GM10248 (cell line): ENCODE measurements around the gene GFRA1.

Source experiments
- CTCF ChIA-PET: fragments of 300-600 bp; sonication (Branson Sonifier 250); formaldehyde crosslinking; extraction: SDS; loops from one replicate; lab custom pipeline; 2021; ENCODE audit warnings: antibody characterized with exemption; lab: Yijun Ruan, JAX
- POLR2A ChIA-PET: fragments of 350-650 bp; sonication (Branson Sonifier 250); formaldehyde crosslinking; extraction: SDS; loops from one replicate; lab custom pipeline; 2020; ENCODE audit warnings: antibody characterized with exemption; lab: Yijun Ruan, JAX
- DNase-seq: peaks from one replicate; pipeline ENCODE4 v3.0.0; 2012; ENCODE audit errors: extremely low spot score
- TF ChIP-seq, protein P1 (sequence below): IDR thresholded peaks from 2 replicates; pipeline ENCODE4 v1.5.1; 2012; ENCODE audit warnings: mild to moderate bottlenecking, low read depth; ENCODE audit errors: extremely low read depth, missing control alignments, control extremely low read depth

Gene GFRA1

DNA sequence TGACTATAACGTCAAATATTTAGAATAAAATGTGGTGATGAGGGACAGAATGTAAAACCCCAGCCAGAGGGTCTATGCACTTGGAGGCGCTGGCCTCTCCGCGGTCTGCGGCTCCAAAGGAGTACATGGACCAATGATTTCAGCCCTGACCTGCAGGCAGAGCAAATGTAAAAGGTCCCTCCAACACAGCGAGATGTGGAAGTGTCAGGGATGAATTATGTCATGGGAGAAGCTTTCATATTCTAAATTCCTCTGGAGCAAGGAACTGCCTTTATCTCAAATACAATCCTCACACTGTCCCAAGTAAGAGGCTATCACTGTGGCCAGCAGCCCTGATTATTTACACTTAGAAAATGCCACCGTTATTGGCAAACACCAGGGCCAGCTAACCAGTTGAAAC lies 139.4 kb downstream of the GFRA1 start:
- TF ChIP-seq, protein P1, sequence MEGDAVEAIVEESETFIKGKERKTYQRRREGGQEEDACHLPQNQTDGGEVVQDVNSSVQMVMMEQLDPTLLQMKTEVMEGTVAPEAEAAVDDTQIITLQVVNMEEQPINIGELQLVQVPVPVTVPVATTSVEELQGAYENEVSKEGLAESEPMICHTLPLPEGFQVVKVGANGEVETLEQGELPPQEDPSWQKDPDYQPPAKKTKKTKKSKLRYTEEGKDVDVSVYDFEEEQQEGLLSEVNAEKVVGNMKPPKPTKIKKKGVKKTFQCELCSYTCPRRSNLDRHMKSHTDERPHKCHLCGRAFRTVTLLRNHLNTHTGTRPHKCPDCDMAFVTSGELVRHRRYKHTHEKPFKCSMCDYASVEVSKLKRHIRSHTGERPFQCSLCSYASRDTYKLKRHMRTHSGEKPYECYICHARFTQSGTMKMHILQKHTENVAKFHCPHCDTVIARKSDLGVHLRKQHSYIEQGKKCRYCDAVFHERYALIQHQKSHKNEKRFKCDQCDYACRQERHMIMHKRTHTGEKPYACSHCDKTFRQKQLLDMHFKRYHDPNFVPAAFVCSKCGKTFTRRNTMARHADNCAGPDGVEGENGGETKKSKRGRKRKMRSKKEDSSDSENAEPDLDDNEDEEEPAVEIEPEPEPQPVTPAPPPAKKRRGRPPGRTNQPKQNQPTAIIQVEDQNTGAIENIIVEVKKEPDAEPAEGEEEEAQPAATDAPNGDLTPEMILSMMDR, result no peak
- ChIA-PET CTCF (no interaction called here), POLR2A (no interaction called here)
- DNase-seq, result no peak

DNA sequence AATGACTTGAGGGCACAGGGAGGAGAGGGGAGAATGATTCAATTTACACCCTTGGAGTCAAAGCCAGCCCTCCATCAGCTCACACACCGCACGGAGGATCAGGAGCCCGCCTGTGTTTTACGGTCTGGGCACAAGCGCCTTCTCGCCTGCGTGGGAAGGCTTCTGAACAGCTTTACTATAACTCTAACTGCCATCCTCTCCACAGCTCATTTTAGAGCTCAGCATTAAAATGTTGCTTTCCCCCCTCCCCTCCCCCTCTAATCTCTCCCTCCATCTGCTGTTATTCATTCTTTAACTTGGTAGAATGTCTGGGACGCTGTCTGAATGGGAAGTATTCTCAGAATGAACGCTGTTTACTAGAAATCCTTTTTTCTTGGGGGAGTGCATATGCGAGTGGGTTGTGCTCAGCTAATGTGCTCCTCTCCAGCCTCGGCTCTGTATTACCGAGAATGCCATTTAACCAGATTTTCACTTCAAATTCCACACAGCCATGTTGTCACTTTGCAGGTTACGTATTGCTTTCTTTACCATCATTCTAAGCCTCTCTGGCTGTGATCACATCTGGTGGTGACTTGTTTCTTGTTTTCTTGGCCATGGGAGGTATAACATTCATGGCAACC lies 140.1 kb downstream of the GFRA1 start:
- ChIA-PET CTCF (interaction anchor here (1.1 kb wide), 1 partner anchor 8 kb away, joined by 3 read pairs; no protein-coding TSS in a partner anchor), POLR2A (no interaction called here)
- DNase-seq, result no peak
- TF ChIP-seq, protein P1, result no peak

DNA sequence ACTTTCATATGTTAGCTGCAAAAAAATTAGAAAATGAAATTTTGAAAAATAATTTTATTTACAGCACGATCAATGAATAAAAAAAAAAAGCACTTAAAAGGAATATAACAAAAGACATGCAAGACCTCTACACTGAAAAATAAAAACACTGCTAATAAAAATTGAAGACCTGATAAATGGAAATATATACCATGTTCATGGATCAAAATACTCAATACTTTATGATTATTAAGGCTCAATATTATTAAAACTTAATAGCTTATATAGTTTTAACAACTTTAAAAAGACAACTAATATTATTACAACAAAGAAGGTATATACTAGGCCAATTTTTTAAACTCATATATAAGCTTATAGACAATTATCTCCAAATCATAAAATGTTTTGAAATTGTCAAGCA lies 143.0 kb downstream of the GFRA1 start:
- ChIA-PET POLR2A (no interaction called here), CTCF (interaction anchor here (1.2 to 1.5 kb wide), 2 partner anchors 9 to 20 kb away, joined by 3 read pairs; no protein-coding TSS in a partner anchor)
- TF ChIP-seq, protein P1, result no peak
- DNase-seq, result no peak

DNA sequence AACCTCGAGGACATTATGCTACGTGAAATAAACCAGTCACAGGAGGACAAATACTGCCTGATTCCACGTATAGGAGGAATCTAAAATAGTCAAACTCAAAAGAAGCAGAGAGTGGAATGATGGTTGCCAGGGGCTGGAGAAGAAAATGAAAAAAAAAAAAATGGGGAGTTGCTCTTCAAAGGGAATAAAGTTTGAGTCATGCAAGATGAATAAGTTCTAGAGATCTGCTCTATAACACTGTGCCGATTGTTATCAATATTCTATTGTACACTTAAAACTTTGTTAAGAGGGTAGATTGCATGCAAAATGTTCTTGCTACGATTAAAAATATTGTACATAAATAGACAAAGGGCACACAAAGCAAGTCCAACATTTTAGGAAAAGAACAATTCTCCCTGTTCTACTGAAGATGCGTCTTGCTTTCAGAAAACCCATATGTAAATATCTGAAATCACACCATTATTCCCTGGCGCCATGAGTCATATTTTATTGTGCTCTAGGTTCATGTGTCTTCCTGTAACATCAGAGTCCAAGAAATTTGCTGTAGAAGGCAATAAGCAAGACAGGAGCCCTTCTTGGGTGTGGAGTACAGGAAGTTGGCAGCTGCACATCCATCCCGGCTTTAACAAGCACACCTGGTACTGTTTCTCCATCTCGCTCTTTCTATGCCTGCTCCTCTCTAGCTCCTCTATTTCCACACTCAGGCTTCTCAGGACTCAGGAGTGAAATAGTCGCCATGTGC lies 145.9 kb downstream of the GFRA1 start:
- TF ChIP-seq, protein P1, result no peak
- ChIA-PET POLR2A (no interaction called here), CTCF (no interaction called here)
- DNase-seq, result no peak

DNA sequence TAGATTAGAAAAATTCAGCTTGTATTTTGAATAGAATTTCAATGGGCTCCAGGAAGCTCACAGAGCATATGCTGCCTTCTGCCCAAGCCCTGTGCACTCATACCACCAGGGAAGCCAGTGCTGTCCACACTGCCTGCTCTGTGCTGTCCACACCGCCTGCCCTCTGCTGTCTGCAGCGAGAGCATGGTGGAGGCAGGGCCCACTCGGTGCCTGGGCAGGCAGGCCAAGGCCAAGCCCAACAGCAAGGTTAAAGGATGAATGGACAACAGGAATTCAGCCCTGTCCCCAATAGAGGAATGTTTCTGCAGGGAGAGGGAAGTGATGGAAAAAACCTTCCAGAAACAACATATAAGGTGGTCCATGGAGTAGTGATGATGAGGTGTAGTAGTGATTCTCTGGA lies 146.8 kb downstream of the GFRA1 start:
- ChIA-PET CTCF (no interaction called here), POLR2A (no interaction called here)
- TF ChIP-seq, protein P1, result no peak

DNA sequence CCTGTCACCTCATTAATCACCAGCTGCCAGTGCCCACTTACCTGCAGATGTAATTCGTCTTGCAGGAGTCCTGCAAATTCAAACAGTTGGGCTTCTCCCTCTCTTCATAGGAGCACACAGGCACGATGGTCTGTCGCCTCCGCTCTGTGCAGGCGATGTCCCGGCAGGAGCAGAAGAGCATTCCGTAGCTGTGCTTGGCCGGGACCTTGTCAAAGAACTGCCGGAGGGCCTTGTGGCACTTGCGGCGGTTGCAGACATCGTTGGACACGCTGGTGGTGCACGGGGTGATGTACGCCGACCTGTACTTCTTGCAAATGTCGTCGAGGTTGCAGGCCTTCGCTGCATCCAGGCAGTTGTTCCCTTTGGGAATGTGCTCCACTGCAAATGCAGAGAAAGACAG lies 147.8 kb downstream of the GFRA1 start:
- no peak for DNase-seq
- POLR2A ChIA-PET, result no interaction called here
- TF ChIP-seq, protein P1, result no peak
- CTCF ChIA-PET, result interaction anchor here (0.9 kb wide), 1 partner anchor 8 kb away, joined by 3 read pairs; no protein-coding TSS in a partner anchor

More for the DNA sequence above, 146.8 kb downstream of the GFRA1 start:
- no peak for DNase-seq
